Esophagus squamous epithelium (tissue), 4 donors: ENCODE results near the gene IL31RA.

Experiments
- POLR2A ChIP-seq, 4 donors: fragments of 450-650 bp; IDR thresholded peaks; one replicate each; pipeline ENCODE4 v1.6.1; 2017; ENCODE audit warnings: antibody characterized with exemption in 4 of 4, mild to moderate bottlenecking in 4 of 4, moderate library complexity in 3 of 4
- TF ChIP-seq, protein P1 (sequence below), 6 experiments: fragments of 450-650 bp in 4 of 6; fragments of 200-600 bp in 2 of 6; sonication (generic) in 2 of 6; IDR thresholded peaks; one replicate each; pipeline ENCODE4 v1.5.1; 2016 to 2019; ENCODE audit warnings: antibody characterized with exemption in 6 of 6, mild to moderate bottlenecking in 4 of 6, moderate library complexity in 4 of 6

DNA sequence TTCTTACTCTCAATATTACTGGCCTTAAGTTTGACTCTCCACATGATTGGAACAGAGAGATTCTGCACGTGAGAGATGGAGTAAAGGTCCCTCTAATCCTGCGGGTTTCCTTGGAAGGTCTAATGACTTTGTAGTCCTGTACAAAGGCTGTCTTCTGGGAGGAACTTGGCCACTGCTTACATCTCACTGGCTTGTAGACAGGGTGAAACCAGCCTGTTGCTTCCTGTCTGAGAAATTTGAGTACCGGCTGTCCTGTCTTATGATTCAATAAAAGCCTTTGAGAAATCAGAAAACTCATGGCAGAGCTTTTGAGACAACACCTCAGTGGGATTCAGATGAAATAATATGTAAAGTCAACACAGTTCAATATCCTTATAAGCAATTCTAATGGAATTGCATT, 43.0 kb downstream of the IL31RA start:
- TF ChIP-seq, protein P1, sequence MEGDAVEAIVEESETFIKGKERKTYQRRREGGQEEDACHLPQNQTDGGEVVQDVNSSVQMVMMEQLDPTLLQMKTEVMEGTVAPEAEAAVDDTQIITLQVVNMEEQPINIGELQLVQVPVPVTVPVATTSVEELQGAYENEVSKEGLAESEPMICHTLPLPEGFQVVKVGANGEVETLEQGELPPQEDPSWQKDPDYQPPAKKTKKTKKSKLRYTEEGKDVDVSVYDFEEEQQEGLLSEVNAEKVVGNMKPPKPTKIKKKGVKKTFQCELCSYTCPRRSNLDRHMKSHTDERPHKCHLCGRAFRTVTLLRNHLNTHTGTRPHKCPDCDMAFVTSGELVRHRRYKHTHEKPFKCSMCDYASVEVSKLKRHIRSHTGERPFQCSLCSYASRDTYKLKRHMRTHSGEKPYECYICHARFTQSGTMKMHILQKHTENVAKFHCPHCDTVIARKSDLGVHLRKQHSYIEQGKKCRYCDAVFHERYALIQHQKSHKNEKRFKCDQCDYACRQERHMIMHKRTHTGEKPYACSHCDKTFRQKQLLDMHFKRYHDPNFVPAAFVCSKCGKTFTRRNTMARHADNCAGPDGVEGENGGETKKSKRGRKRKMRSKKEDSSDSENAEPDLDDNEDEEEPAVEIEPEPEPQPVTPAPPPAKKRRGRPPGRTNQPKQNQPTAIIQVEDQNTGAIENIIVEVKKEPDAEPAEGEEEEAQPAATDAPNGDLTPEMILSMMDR (IDR thresholded peaks at IDR 0.05): no peak
- no peak for TF ChIP-seq POLR2A (IDR thresholded peaks at IDR 0.05)
